Measurements from ENCODE around the gene LRRC37A2.
"Not testable (repeated sequence)": the region's sequence is repeated elsewhere in the genome, so short reads cannot be mapped to it uniquely, and the experiment has no call there.

Gene LRRC37A2

DNA sequence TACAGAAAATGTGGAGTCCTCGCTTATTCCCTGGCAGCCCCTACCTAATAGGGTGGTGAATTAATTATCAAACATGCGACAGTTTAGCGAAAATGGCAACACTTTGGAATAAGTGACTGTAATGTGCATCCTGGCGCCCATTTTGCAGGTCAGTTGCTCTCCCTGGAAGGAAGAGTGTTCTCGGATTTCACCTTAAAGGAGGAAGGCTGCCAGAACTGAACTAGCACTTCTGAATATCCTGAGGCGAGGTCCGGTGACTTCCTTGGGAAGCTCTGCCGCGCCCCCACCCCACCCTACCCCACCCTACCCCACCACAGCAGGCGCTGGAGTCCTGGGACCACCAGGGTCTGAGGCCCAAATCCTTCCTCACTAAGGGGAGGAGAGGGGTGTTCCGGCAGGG lies at the start of gene LRRC37A2:
LRRC37A2 (plus strand) TSS at position 301 of the 400 bp plus-strand sequence. CDS start 245 bp downstream, outside the sequence.
- DNase-seq, result not testable (repeated sequence)

DNA sequence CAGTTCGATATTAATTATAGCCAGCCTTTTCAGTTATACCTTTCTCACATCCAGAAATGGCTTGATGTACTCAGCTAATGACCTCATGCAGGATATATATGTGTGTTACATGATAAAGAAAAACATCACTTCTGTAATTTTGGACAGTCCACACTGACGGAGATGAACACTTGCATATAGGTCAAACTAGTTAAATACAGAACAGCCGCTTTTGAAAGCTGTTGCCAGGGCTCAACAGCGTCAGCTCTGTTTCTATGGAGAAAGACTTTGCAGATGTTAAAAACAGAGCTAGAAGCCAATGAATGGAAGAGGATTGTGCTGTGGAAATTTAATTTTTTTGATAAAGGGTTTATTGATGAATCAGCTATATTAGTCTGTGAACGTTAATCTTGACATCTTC lies 44.6 kb upstream of the LRRC37A2 start:
- DNase-seq, result not testable (repeated sequence)

DNA sequence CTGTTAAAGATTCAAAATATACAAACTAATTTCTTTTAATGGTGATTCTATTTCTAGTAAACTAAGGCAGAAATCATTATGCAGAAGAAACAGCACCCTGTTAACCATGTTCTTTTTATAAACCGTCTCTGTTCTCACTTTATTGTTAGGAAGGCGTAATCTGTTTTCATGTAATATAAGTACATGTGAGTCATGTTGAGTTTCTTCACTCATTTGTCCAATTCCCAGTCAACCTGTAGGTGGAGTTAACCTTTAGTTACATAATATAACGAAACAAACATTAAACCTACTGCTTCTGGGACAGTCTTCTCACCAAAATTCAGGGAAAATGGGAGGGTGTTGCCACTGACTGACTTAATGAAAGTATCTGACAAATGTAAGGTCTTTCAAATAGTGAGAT lies 37.8 kb upstream of the LRRC37A2 start:
- DNase-seq, result not testable (repeated sequence)

DNA sequence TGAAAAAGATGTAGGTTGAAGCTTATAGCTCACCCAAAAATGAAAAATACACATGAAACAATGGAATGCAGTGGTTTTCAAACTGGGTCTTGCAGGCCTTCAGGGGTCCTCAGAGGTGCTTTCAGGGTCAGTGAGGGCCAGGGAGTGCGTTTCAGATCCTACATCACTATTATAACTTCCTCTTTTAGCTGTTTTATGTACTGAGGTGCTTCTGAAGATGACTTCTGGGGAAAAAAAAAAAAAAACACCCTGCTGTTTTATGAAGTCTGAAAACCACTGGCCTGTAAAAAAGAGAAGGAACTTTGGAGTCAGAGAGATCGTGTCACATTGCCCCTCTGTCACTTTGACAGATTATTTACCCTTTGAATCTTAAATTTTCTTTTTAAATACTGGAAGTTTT lies 36.7 kb upstream of the LRRC37A2 start:
- DNase-seq, result not testable (repeated sequence)

DNA sequence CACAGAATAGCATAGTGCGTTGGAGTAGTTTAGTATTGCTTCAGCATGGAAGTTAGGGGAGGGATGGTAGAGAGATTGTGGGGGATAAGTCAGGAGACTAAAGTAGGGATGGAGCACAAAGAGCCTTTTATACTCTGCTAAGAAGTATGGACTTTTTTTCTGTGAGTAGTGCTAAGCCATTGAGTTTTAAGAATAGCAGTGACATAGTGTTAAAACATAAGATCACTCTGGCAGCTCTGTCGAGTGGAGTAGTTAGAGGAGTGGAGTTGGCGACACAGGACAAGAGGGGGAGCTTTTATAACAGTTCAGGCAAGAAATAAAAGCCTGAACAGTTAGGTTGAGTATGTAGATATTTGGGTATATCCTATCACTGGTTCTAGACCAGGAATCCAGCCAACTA lies 33.4 kb upstream of the LRRC37A2 start:
- DNase-seq, result not testable (repeated sequence)

DNA sequence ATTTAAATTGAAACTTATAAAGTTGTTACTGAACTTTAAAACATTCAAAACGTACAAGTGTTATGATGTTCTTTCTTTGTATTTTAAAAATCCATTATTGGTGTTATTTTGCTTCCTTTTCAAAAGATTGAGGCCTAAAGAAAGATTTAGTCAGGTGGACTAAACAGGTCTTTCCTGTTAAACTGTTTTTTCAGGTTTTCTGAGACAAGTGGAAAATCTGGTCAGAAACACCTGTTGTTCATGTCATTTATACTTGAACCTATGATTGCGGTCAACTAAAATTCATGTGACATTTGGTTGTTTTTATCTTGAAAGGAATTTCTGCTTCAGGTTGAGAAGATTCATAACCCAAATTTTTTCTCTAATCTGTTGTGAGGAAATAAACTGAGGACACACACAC lies 31.0 kb upstream of the LRRC37A2 start:
- not testable (repeated sequence) for DNase-seq

DNA sequence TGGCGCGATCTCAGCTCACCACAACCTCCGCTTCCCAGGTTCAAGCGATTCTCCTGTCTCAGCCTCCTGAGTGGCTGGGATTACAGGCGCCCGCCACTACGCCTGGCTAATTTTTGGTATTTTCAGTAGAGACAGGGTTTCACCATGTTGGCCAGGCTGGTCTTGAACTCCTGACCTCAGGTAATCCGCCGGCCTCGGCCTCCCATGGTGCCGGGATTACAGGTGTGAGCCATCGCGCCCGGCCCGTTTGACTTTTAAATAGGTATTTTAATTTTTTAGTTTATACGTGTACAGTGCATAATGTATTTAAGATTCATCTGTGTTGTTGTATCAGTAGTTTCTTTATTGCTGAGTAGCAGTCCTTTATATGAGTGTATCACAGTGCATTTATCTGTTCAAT lies 20.2 kb upstream of the LRRC37A2 start:
- not testable (repeated sequence) for DNase-seq

DNA sequence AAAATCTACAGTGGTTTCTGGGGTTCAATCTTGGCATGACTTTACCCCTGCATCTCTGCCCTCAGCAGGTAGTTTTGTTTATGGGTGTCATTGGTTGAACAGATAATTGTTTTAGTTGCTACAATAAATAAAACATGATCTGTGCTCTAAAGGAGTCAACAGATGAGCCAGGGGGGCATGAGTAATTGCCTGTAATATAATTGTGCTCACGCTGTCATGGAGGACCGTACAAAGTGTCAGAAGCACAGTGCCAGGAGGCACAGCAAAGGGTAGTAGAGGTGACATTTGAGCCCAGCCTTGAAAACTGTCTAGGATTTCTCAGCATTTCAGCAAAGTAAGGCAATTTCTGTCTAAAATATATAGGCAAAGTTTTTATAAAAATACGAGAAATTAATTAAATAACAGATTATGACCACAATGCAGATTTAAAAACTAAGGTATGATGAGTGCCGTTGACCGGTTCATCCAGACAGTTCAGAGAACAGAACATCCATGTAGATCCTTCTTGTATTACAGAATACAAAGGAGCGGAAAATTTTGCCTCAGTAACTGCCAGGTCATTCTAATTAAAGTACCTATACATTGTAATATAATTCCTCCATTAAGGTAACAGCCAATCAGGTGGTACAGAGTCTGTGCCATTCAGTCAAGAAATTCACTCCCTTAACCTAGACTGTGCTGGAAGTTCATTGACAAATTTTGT lies 12.7 kb upstream of the LRRC37A2 start:
- DNase-seq, result not testable (repeated sequence)

DNA sequence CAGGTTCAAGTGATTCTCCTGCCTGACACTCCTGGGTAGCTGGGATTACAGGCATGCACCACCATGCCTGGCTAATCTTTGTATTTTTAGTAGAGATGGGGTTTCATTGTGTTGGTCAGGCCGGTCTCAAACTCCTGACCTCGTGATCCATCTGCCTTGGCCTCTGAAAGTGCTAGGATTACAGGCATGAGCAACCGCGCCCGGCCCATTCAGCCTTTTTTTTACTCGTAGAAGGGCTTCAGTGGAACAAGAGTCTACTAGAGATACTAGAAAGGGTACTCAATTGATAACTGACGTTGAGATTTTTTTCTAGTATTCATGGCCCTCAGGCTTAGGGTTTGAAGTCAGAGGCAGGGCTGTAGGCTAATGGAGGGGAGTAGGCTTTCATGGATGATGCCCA lies 6.4 kb upstream of the LRRC37A2 start:
- not testable (repeated sequence) for DNase-seq

DNA sequence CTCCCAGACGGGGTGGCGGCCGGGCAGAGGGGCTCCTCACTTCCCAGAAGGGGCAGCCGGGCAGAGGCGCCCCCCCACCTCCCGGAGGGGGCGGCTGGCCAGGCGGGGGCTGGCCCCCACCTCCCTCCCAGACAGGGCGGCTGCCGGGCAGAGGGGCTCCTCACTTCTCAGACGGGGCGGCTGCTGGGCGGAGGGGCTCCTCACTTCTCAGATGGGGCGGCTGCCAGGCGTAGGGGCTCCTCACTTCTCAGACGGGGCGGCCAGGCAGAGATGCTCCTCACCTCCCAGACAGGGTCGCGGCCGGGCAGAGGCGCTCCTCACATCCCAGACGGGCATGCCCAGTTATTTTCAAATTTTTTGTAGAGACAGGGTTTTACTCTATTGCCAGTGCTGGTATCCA lies 22.4 kb downstream of the LRRC37A2 start:
- not testable (repeated sequence) for DNase-seq

DNA sequence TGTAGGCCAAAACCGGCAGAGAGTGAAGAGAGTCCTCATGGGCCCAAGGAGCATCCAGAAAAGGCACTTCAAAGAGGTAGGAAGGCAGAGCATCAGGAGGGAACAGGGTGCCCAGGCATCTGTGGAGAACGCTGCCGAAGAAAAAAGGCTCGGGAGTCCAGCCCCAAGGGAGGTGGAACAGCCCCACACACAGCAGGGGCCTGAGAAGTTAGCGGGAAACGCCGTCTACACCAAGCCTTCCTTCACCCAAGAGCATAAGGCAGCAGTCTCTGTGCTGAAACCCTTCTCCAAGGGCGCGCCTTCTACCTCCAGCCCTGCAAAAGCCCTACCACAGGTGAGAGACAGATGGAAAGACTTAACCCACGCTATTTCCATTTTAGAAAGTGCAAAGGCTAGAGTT lies 36.3 kb downstream of the LRRC37A2 start:
- not testable (repeated sequence) for DNase-seq

DNA sequence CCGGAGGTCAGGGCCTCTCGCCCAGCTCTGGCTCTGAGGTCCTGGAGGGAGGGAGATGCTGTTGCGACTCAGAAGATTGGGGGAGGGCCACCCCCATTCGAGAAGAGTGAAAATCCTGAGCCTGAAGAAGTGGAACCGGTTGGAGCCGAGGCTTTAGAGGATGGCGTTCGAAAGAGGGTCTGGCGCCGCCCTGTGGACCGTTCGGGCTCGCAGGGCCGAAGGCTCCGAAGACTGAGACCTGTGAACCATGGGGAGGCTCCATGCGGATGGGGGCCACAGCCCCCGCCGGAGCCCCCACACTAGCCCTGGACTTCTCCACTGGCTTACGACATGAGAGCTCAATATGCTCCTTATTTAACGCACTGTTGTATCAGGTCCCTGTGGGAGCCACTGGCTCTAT lies 46.9 kb downstream of the LRRC37A2 start:
- not testable (repeated sequence) for DNase-seq

DNA sequence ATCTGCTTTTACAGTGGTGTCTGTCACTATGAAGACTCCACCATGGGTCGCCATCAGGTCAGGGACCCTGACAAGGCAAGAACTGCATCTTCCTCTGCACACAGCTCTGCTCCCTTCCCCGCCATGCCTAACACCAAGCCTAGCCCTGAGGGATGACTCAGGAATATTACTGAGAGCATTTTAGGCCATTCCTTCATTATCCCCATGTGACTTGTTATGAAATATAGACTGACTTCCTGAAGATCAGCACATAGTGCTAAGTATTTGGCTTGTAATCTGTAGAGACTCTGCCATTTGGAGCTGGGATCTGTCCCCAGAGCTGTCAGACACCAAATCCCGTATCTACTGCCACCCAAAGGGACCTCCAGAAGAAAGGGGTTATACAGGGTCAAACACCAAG lies 47.8 kb downstream of the LRRC37A2 start:
- not testable (repeated sequence) for DNase-seq

DNA sequence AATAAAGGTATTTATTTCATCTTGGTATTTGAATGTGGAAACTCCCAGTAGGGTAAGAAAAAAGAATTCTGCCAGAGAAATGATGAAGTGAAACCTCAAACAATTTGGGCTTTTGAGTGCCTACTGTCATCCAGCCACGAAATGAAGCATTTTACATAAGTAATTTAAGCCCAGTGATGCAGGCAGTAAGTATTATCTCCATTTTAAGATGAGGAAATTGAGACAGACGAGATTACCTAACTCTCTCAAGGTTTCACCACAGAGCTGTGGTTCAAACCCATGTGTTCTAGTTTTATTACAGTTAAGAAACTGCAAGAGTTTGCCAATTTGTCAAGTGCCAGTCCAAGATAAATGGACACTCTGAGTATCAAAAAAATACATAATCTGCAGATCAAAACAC lies 54.0 kb downstream of the LRRC37A2 start:
- DNase-seq, result not testable (repeated sequence)

DNA sequence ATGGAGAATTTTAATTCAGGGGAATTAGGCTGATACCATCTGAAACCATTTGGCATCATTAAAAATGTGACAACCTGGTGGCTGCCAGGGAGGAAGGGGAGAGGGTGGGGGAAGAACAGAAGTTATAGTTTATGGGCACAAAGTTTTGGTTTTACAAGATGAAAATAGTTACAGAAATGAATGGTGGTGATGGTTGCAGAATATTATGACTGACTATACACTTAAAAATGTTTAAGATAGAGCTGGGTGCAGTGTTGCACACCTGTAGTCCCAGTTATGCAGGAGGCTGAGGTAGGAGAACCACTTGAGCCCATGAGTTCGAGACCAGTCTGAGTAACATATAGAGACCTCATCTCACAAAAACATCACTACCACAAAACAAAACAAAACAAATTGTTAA lies 54.7 kb downstream of the LRRC37A2 start:
- DNase-seq, result not testable (repeated sequence)

DNA sequence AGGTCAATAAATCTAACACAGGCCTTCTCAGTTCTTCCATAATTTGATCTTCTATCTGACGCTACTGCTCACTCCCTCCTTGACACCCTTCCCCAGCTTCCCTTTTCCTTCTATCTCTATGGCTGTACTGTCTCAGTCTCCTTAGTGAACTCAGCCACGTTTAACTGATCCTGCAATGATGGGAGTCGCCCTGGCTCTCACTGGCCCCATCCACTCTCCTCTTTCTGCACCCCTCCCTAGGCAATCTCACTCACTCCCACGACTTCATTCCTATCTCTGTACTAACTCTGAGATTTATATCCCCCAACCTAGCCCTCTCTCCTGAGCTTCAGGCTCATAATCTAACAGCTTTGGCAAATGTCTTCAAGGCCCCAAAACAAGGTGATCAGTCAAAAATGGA lies 59.5 kb downstream of the LRRC37A2 start:
- DNase-seq, result not testable (repeated sequence)

DNA sequence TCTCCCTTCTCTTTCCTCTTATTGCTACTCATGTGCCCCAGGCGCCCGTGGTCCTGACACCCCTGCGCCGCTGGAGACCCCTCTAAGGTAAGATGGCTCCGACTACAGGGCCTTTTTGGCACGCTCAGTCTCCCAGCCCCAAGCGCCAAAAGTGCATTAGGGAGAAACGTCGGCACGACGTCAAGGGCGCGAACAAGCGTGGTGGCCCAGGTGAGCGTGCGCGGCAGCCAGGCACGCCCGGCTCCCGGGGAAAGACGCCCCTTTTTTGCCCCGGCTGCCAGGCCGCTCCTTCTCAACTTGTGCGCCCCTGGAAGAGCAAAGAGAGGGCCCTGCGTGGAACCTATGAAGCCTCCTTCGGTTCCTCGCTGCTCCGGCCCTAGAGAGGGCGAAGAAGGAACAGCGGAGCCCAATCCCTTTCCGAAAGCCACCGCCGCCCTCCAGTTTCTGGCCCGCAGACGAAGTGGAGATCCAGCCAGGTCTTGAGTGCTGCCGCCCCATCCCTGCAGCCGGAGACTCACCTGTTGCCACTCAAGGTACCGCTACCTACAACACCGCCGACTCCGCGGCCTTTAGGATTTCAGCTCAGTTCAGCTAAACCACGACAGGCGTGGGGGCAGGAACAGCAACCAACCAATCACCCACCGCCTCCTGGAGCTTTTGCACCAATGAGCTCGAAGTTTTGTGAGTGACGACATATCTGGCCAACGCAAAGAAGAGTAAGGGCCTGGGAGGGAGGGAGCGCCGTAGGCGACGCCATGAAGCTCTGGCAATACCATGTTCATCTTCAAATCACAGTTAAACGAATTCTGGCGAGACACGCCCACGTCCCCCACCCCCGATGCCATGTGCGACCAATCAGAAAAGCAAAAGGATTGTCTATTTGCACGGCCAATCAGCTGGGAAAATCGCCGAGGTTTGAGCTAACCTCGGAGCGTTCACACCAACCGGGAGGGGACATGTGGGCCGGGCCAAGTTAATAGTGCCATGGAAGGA lies 67.1 kb downstream of the LRRC37A2 start, which contains the start of gene ARL17A:
ARL17A (minus strand) TSS at position 609 of the 993 bp plus-strand sequence. CDS start 3,369 bp downstream, outside the sequence.
- not testable (repeated sequence) for DNase-seq

DNA sequence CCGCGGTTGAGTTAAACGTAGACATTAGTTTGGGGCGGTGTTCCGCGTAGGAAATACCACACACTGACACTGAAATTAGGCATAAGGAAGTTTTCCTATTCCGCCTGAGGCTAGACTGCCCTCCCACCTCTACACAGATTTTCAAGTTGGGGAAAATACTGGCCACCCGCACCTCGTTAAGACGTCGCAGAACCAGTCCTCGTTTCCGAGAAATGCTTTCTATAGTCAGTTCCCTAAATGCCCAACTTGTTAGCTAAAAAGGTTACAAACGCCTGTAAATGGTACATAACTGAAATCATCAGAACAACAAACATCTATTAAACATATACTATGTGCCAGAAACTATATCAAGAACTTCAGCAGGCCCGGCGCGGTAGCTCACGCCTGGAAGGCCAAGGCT lies 67.8 kb downstream of the LRRC37A2 start:
- not testable (repeated sequence) for DNase-seq

DNA sequence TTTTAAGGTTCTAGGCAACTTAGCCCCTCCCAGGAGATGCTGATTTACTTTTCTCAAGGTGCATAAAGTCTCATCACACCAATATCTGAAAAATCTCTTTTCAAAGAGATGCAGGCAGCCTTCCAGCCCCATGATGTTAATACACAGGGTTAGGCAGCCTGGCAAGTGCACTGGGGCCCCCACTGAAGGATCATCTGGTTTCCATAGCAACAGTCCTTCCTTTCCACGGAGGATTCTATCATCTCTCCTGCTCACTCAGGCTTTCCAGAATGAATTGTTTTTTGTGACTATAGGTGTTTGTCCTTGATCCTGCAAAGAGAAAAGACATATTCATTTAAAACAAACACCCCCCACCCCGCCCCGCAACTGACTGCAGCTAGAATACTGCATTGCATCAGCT lies 73.2 kb downstream of the LRRC37A2 start:
- not testable (repeated sequence) for DNase-seq

DNA sequence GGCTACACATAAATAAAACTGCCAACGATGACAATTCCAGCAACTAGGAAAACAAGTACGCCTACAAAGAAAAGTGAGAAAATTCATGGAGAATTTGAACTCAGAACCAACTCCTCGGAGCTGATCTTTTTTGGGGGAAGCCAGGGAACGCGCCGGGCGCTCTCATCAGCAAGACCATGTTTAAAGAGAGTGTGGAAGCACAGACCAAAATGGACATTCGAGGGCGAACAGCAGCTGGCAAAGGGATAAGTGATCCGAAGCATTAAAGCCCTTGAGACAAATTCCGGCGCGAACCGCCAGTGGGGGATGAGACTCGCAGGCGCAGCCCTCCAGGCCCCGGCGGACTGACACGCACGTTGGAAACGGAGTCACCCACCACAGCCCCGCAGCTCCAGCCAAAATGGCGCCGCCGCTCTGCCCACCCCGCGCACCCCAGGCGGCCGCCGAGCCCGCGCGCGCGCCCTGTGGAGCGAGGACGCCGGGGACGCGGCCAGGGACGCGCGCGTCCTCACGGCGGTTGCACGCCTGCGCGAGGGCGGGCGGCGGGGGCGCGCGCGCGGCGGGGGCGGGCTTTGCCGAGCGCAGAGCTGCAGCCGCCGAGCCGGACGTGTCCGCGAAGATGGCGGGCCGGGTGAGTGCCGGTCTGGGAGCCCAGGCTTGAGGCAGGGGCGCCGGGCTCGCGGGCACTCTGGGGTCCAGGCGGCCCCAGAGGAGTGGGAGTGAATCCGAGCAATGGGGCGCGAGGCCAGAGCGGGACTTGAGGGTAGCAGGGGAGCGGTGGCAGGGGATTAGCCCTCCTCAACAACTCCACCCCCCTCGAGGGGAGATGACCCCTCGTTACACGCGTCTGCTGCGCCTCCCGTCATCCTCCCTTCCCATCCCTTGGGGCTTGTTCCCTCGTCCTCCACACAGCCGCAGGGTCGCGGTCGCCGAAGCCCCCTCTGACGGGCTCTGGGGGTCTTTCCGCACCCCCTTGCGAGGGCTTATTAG lies 78.2 kb downstream of the LRRC37A2 start, which contains the start of gene NSF:
NSF (plus strand) TSS at position 513 of the 990 bp plus-strand sequence; CDS start at position 620, 107 bp downstream.
- DNase-seq, result not testable (repeated sequence)

DNA sequence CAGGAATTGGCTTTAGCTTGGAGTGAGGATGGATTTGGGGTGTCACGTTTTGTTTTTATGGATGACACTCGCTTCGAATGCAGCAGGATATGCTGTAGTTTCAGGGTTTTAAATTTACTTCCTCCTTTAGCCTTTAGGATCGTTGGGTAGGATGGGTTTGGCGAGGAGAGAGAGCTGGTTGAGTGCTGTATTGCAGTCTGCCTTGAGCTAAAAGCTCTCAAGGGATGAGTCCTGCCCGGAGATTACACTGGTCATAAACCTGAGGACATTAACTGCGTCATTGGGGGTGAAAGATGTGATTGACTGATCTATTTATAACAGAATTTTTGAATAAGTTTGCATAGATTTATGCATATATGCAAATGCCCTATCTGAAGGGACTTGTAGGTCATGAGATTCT lies 79.1 kb downstream of the LRRC37A2 start:
- not testable (repeated sequence) for DNase-seq

DNA sequence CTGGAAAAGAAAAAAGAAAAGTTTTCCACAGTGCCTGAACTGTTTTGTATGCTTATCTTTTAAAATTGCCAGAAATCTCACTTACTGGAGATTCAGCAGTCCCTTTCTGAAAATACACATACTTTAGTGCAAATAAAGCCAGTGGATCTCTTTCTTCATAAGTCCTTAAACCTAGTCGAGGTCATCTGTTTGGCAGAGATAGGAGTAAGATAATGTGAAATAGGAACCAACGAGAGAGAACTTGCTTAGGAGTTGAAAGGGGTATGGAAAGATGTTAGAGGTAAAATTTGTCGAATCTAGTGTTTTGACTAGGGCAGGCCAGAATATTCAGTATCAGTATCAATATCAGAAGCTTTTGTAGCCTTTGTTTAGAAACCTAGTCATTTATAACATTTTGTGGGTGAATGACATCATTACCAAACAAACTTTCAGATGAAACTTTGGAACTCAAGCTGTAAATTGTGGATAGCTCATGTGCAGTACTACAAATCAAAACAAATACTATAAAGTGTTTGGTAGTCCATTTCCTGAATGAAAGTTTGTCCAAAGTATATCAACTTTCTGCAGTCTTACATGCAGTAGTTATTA lies 86.2 kb downstream of the LRRC37A2 start:
- DNase-seq, result not testable (repeated sequence)

Measured in GF-D8 (cell line).